MV-4-11 (cell line): Measurements from ENCODE around the gene S100Z.
A peak's percentile ranks its signal among the peaks of the same experiment; 100 is the strongest.

ENCODE experiments used
- DNase-seq: peaks from one replicate; lab custom pipeline; 2025; lab: John Stamatoyannopoulos, UW

Gene S100Z

GRCh38 chr5:76953551-76954382 lies 104.0 kb downstream of the S100Z start:
- no peak for DNase-seq

DNA sequence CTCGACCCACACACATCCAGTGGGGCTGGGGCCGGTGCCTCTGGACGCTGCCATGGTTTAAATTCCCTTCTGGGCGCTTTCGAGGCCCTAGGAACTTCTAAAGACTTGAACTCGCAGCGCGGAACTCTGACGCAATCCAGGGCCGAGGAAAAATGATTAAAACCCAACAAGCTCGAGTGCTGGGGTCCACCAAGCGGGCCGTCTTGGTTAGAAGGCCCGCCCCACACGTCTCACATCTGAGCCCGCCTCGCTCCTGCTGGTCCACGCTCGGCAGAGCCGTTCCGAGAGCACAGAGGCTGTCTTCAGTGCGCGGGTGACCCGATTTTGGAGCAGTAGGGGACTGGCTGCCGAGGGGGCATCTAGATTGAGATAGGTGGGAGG lies 104.6 kb downstream of the S100Z start:
- DNase-seq: no peak

- DNase-seq: no peak
Observed at GRCh38 chr5:76956033-76956432, 106.2 kb downstream of the S100Z start.

DNA sequence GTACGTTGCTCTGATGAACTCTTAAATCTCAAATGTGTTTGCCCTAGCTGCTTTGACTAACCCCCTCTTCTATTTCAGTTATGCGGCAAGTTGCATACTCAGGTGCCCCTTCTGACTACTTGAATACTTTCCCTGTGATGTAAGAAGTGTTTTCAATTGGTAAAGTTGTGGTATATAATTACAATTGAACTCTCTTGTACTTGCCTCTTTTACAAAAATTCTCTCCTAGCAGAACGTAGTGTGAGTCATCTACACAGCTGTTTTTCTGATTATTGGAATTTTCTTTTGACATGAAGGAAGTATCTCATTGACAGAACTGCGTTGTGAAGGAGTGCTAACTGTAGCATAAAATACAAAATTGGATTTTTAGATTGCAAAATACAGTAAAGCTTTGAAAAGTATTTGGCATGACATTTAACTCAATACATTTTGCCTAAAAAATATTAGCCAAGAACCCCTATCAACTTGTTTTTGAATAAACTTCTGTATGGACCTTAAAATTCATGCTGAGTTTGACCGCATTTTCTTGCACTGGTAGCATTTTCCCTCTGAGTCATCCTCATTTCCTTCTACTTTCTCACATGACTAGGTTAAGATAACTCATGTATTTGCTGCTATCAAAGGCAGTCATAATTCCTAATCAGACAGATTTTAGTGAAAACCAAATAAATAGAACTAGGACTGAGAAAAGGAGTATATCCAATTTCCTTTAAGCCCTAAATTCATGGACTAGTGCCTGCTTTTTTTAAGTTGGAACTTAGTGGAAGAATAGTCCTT lies 109.4 kb downstream of the S100Z start:
- peak; percentile 62 for DNase-seq

DNA sequence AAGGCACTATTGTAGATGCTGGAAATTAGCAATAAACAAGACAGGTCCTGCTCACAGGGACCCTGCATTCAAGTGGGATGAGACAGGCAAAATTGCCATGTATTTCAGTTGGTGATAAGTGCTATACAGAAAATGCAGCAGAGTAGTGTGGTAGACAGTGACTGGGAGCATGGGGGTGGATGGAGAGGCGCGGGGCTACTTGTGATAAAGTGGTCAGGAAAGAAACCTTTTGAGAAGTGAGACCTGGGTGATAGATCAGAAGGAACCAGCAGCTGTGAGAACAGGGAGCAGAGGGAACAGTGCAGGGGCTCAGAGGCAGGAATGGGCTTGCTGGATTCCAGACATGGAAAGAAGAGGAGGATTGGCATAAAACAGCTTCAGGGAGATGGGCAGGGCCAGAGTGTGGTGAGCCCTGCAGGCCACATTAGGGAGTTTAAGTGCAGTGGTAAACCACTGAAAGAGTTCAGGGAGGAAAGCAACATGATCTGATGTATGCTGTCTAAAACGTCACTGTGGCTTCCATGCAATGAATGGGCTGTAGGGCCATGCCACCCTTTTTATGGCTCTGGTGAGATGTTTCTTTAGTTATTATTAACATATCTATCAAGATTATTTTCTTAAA lies 110.3 kb downstream of the S100Z start:
- DNase-seq: peak; percentile 80

- no peak for DNase-seq
Observed at GRCh38 chr5:76964060-76964459, 114.2 kb downstream of the S100Z start.
